ENCODE data around the gene WSCD1.

- TF ChIP-seq KLF8 (tag by site-specific recombination; IDR thresholded peaks at IDR 0.05): no peak
- no peak for TF ChIP-seq CTCF (tag by site-specific recombination; IDR thresholded peaks at IDR 0.05)
- no peak for TF ChIP-seq ZBTB26 (tag by site-specific recombination; optimal IDR thresholded peaks at IDR 0.05)
- no peak for TF ChIP-seq ZNF398 (tag by site-specific recombination; IDR thresholded peaks at IDR 0.05)
- no peak for TF ChIP-seq ZBTB7A (tag by site-specific recombination; IDR thresholded peaks at IDR 0.05; ENCODE audit: low read depth)
- TF ChIP-seq ZNF184 (tag by site-specific recombination; IDR thresholded peaks at IDR 0.05): no peak
Measured at GRCh38 chr17:6100146-6100545, 30.0 kb downstream of the WSCD1 start.

All from HEK293 (cell line).